Transverse colon (tissue), 4 donors: Measurements from ENCODE around the gene ACTN1. TPM values are rescaled to one million over a fixed set of nuclear protein-coding genes. Genes with fewer than 3 reads are reported as not detected.
"Not testable (repeated sequence)": the region's sequence is repeated elsewhere in the genome, so short reads cannot be mapped to it uniquely, and the experiment has no call there.

Source experiments
- DNase-seq: peaks from one replicate; pipeline ENCODE4 v3.0.0-alpha.2; 2019
- H3K27ac ChIP-seq, 4 donors: fragments of 200-600 bp; sonication (generic); 2 replicates each; pipeline ENCODE4 v1.5.1; 2016 to 2018; ENCODE audit warnings: inconsistent platforms in 4 of 4
- H3K27me3 ChIP-seq: fragments of 200-600 bp; sonication (generic); 2 replicates; pipeline ENCODE4 v1.5.1; 2017; ENCODE audit warnings: inconsistent platforms
- H3K36me3 ChIP-seq, 4 donors: fragments of 200-600 bp; sonication (generic); 2 replicates each; pipeline ENCODE4 v1.5.1; 2017 to 2019; ENCODE audit warnings: inconsistent platforms in 4 of 4
- H3K4me1 ChIP-seq, 4 donors: fragments of 200-600 bp; sonication (generic); 2 replicates each; pipeline ENCODE4 v1.5.1; 2017 to 2020; ENCODE audit warnings: inconsistent platforms in 4 of 4
- H3K4me3 ChIP-seq, 4 donors: fragments of 200-600 bp; sonication (generic); 1 replicate in 1 of 4; 2 replicates in 3 of 4; pipeline versions ENCODE4 v1.5.1 to v1.6.1; 2017 to 2019; ENCODE audit warnings: inconsistent platforms in 4 of 4
- H3K9me3 ChIP-seq, 2 donors: fragments of 200-600 bp; sonication (generic); 2 replicates each; pipeline ENCODE4 v1.5.1; 2017 to 2019; ENCODE audit warnings: inconsistent platforms in 2 of 2
- EP300 ChIP-seq: sonication (generic); formaldehyde crosslinking; IDR thresholded peaks from one replicate; pipeline ENCODE4 v1.6.1; 2017; ENCODE audit warnings: antibody characterized with exemption, low read depth
- POLR2A ChIP-seq: fragments of 450-650 bp; IDR thresholded peaks from one replicate; pipeline ENCODE4 v1.6.1; 2016; ENCODE audit warnings: antibody characterized with exemption, mild to moderate bottlenecking, moderate library complexity
- POLR2AphosphoS5 ChIP-seq, 3 donors: sonication (generic); formaldehyde crosslinking; IDR thresholded peaks; one replicate each; pipeline ENCODE4 v1.6.1; 2016; ENCODE audit warnings: antibody characterized with exemption in 3 of 3
- WGBS, 2 donors: methylation state at CpG; one replicate each; pipeline ENCODE4 v1.1.5; 2018; ENCODE audit warnings: low coverage in 1 of 2; 5-methylcytosine and 5-hydroxymethylcytosine counted together
- in situ Hi-C, 4 donors: fragments of 200-750 bp; cut with MboI; loops; one replicate each; pipeline versions ENCODE4 v1.15.0 to v1.15.1; 2017; ENCODE audit warnings: low sequenced_read_pairs in 3 of 4, low pct_ligation_motif_present in 1 of 4, low pct_unique_long_range_greater_than_20kb in 1 of 4
- intact Hi-C: fragments of 100-400 bp; cut with DNase I; formaldehyde crosslinking; loops from one replicate; pipeline ENCODE4 v1.15.1; 2023; ENCODE audit warnings: low total_unique reads
- total RNA-seq, 4 donors: library from RNA; depleted of rRNA; stranded (reverse); fragments of >200 nt; gene quantifications; one replicate each; pipeline ENCODE4 v1.1.0, GENCODE V29; 2016
- TF ChIP-seq, protein P1 (sequence below), 5 experiments: fragments of 200-600 bp in 3 of 5; fragments of 450-650 bp in 2 of 5; sonication (generic) in 3 of 5; IDR thresholded peaks; 1 replicate in 2 of 5; 2 replicates in 3 of 5; pipeline ENCODE4 v1.5.1; 2016 to 2017; ENCODE audit warnings: antibody characterized with exemption in 5 of 5, inconsistent platforms in 3 of 5, mild to moderate bottlenecking in 2 of 5, moderate library complexity in 1 of 5

ACTN1 gene
- total RNA-seq, 4 donors from 2014 or later = 127 to 403 (median 197) TPM

DNA sequence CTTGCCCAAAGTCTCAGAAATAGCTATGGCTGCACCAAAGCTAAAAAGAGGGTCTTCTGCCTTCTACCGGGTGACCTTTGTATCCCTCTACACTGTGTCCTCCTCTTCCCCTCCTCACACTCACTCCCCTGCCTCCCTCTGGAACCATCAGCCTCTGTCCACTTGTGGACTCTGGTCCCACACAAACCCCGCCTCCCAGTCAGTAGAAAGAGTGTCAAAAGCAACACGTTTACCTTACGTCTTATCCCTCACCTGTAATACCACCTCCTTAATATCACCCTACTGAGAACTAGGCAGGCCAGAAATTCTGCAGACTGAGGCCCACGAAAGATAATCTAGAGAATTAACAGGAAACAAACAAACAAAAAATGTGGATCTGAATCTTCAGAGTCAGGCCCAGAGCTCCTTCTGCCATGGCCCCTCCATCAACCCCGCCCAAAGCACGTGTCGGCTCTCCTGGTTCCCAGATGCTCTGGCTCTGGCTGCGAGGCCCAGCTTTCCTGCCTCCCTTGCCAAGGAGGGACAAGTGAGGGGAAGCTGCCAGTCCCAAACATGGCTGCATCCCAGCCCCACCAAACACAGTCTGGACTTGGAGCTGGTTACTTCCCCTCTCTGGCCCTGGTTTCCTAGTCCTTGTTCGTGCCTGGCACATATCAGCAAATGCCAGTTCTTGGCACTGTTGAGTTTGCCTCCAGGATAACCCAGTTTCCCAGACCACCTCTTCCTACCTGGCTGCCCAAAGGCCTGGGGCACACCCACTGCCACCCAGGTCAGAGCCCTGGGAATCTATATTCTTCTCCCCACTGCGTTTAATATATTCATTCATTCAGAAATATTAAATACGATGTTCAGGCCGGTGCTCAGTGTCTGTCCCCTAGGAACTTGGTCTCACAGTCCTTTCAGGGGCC is 2.7 kb downstream of the ACTN1 start:
- Histone ChIP-seq H3K36me3 (no peaks in the 10 kb centered on the region), H3K4me1 (peaks cover 26 to 75% (median 46%) of the 10 kb centered on the region in 4 donors), H3K27me3 (no peaks in the 10 kb centered on the region), H3K4me3 (peak overlapping the region in 3 of 4 donors; percentile 71 to 81 (median 75)), H3K27ac (peak overlapping the region; percentile 93 to 99 (median 96)), H3K9me3 (no peaks in the 10 kb centered on the region)
- DNase-seq = peak; percentile 52
- intact Hi-C loops = loop anchor here (2.0 to 5.0 kb wide), 4 partner anchors 24 to 116 kb away; no protein-coding TSS in a partner anchor
- 35 to 54% methylated on average over 6 to 13 of the region's 13 CpGs for WGBS, 2 donors
- in situ Hi-C loops = no loop called here
- TF ChIP-seq, protein P1, sequence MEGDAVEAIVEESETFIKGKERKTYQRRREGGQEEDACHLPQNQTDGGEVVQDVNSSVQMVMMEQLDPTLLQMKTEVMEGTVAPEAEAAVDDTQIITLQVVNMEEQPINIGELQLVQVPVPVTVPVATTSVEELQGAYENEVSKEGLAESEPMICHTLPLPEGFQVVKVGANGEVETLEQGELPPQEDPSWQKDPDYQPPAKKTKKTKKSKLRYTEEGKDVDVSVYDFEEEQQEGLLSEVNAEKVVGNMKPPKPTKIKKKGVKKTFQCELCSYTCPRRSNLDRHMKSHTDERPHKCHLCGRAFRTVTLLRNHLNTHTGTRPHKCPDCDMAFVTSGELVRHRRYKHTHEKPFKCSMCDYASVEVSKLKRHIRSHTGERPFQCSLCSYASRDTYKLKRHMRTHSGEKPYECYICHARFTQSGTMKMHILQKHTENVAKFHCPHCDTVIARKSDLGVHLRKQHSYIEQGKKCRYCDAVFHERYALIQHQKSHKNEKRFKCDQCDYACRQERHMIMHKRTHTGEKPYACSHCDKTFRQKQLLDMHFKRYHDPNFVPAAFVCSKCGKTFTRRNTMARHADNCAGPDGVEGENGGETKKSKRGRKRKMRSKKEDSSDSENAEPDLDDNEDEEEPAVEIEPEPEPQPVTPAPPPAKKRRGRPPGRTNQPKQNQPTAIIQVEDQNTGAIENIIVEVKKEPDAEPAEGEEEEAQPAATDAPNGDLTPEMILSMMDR (IDR thresholded peaks at IDR 0.05) = no peak
- TF ChIP-seq POLR2A (no peak), EP300 (no peak), POLR2AphosphoS5 (IDR thresholded peaks at IDR 0.05) (peak; percentile 42 to 68 (median 61))

DNA sequence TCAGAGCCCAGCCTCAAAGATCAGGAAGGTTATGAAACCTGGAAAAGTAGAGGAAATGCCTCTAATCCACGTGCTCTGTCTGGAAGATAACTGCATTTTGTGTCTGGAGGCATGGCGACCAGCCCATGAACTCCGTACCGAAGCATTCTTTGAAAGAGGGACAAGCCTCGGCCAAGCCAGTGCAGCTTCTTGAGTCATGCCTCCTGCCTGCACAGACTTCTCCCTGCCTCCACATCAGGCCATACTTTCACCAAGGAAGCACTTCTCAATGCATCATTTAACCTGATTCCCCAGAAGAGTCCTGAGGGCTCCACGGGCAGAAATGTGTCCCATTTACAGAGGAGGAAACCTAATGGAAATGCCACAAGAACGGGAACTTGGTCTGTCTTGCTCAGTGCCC is 3.4 kb downstream of the ACTN1 start:
- H3K27me3 ChIP-seq = no peaks in the 10 kb centered on the region
- no peaks in the 10 kb centered on the region for H3K36me3 ChIP-seq
- no peak for DNase-seq
- peaks cover 31 to 80% (median 49%) of the 10 kb centered on the region in 4 donors for H3K4me1 ChIP-seq
- H3K4me3 ChIP-seq = peak overlapping the region in 2 of 4 donors; percentile 71 to 75
- in situ Hi-C loops = no loop called here
- TF ChIP-seq, protein P1 (IDR thresholded peaks at IDR 0.05) = no peak
- peak; percentile 15 to 31 (median 28) for TF ChIP-seq POLR2AphosphoS5 (IDR thresholded peaks at IDR 0.05)
- intact Hi-C loops = loop anchor here (2.0 to 5.0 kb wide), 4 partner anchors 23 to 117 kb away; no protein-coding TSS in a partner anchor
- no peaks in the 10 kb centered on the region for H3K9me3 ChIP-seq
- 20 to 65% methylated on average over 1 to 7 of the region's 7 CpGs for WGBS, 2 donors
- peak overlapping the region; percentile 93 to 99 (median 96) for H3K27ac ChIP-seq

DNA sequence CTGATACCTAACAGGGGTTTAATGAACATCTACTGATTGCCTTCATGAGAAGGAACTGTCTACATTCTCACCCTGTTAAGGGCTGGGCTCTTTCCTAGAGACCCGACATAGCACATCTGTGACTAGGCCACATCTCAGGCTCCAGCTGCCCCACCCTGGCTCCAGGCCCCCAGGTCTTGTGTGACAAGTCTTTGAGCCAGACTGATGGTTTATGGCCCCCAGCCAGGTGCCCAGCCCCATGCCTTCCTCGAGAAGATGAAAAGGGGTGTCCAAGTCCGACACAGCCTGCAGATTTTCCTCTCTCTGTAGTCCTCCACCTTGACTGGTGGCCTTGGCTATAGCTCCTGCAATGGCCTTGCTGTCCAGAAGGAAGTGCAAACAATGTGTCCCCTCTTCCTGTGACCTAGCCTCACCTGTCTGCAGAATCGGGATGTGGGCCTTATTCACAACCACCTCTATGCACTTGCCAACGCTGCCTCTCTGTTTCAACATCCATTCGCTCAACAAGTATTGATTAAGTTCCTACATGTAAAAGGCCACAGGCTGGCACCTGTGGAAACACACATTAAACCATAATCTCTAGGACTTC is 4.2 kb downstream of the ACTN1 start:
- H3K4me3 ChIP-seq = peak overlapping the region in 1 of 4 donors; percentile 75
- H3K27me3 ChIP-seq = no peaks in the 10 kb centered on the region
- TF ChIP-seq POLR2A = no peak
- TF ChIP-seq POLR2AphosphoS5 (IDR thresholded peaks at IDR 0.05) = no peak
- no peak for TF ChIP-seq EP300
- TF ChIP-seq, protein P1 (IDR thresholded peaks at IDR 0.05) = no peak
- no peaks in the 10 kb centered on the region for H3K9me3 ChIP-seq
- no peak for DNase-seq
- in situ Hi-C loops = no loop called here
- H3K27ac ChIP-seq = peak overlapping the region; percentile 93 to 99 (median 96)
- H3K4me1 ChIP-seq = peaks cover 36 to 80% (median 50%) of the 10 kb centered on the region in 4 donors
- no peaks in the 10 kb centered on the region for H3K36me3 ChIP-seq
- 58 to 100% methylated on average over 2 to 6 of the region's 6 CpGs for WGBS, 2 donors
- intact Hi-C loops = loop anchor here (5.0 kb wide), 3 partner anchors 38 to 117 kb away; no protein-coding TSS in a partner anchor

DNA sequence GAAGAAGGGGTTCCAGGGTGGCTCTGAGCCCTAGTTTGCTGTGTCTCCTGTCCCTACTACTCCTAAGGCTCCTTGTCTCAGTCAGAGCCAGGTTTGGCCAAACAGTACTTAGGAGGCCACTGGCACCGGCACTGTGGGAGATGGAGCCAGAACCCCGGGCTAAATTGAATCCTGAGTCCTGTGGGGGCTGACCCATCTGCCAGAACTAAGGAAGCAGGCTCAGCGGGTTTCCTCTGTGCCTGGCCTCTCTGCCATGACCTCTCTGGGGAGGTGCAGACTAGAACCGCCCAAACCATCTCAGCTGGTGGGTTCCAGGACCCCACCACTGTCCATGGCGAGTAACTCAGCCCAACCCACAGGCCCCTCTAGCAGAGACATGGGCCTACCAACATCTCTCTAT is 5.5 kb downstream of the ACTN1 start:
- no peak for DNase-seq
- in situ Hi-C loops (no loop called here), intact Hi-C loops (no loop called here)
- no peaks in the 10 kb centered on the region for H3K36me3 ChIP-seq
- peak overlapping the region; percentile 93 to 99 (median 96) for H3K27ac ChIP-seq
- no peaks in the 10 kb centered on the region for H3K9me3 ChIP-seq
- no peak overlapping the region for H3K4me3 ChIP-seq
- TF ChIP-seq POLR2AphosphoS5 (IDR thresholded peaks at IDR 0.05) = no peak
- no peaks in the 10 kb centered on the region for H3K27me3 ChIP-seq
- H3K4me1 ChIP-seq = peaks cover 40 to 91% (median 58%) of the 10 kb centered on the region in 4 donors
- WGBS, 2 donors = 72% methylated on average over 3 of the region's 5 CpGs; no CpG with 5 or more reads in 1 of the 2 donors

DNA sequence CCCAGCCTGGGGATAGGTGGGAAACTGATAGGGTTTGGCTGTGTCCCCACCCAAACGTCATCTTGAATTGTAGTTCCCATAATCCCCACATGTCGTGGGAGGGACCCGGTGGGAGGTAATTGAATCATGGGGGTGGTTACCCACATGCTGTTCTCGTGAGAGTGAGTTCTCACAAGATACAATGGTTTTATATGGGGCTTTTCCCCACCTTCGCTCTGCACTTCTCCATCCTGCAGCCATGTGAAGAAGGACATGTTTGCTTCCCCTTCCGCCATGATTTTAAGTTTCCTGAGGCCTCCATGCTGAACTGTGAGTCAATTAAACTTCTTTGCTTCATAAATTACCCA is 5.9 kb downstream of the ACTN1 start:
- H3K4me3 ChIP-seq, H3K27me3 ChIP-seq, H3K36me3 ChIP-seq, intact Hi-C loops, H3K9me3 ChIP-seq, in situ Hi-C loops, DNase-seq: not testable (repeated sequence)
- Histone ChIP-seq H3K4me1 (peaks cover 40 to 96% (median 61%) of the 10 kb centered on the region in 4 donors), H3K27ac (peak overlapping the region; percentile 93 to 99 (median 96))
- WGBS, 2 donors = 77 to 91% methylated on average over 5 to 6 of the region's 6 CpGs
